ENCODE data around the gene CRISP3. TPM values are rescaled to one million over a fixed set of nuclear protein-coding genes. Genes with fewer than 3 reads are reported as not detected.
"Not testable (repeated sequence)": the region's sequence is repeated elsewhere in the genome, so short reads cannot be mapped to it uniquely, and the experiment has no call there.

Gene CRISP3
- total and polyA plus RNA-seq, 2 donors: 0.65 to 31.8 TPM

GRCh38 chr6:49733680-49734079 is 10.5 kb downstream of the CRISP3 start:
- DNase-seq (ENCODE audit: extremely low spot score): no peak
- Histone ChIP-seq H3K4me1 (ENCODE audit: insufficient read depth) (no peaks in the 10 kb centered on the region), H3K4me3 (ENCODE audit: low read depth, low read length) (no peak overlapping the region), H3K36me3 (ENCODE audit: insufficient read depth) (no peaks in the 10 kb centered on the region), H3K27ac (ENCODE audit: low read depth) (no peak overlapping the region)
- WGBS: 20% methylated on average over 2 of the region's 2 CpGs

DNA sequence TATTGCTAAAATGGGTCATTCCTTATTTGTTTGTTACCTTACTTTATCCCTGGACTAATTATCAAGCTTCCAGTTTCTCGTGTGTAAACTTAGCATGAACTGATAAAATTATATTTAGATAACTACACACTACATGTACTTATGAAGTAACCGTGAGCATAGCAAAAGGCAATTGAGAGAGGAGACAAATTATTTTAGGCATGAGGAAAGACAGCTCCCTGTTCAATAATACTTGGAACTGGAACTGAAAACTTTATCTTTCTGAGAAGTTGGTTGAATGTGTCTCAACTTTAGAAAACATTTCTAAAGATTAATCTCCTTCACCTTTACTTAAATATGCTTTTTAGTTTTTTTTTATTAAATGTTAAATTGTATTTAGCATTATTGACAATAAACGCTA is 11.4 kb downstream of the CRISP3 start:
- no peak overlapping the region for H3K4me3 ChIP-seq (ENCODE audit: low read depth, low read length)
- WGBS: 81% methylated on average over 3 of the region's 3 CpGs
- H3K27ac ChIP-seq (ENCODE audit: low read depth): no peak overlapping the region
- no peaks in the 10 kb centered on the region for H3K36me3 ChIP-seq (ENCODE audit: insufficient read depth)
- H3K4me1 ChIP-seq (ENCODE audit: insufficient read depth): no peaks in the 10 kb centered on the region
- no peak for DNase-seq (ENCODE audit: extremely low spot score)

GRCh38 chr6:49730251-49730650 is 13.9 kb downstream of the CRISP3 start:
- Histone ChIP-seq H3K27ac (ENCODE audit: low read depth) (no peak overlapping the region), H3K4me1 (ENCODE audit: insufficient read depth) (no peaks in the 10 kb centered on the region), H3K4me3 (ENCODE audit: low read depth, low read length) (no peak overlapping the region), H3K36me3 (ENCODE audit: insufficient read depth) (no peaks in the 10 kb centered on the region)
- DNase-seq (ENCODE audit: extremely low spot score): no peak

- 60% methylated on average over 4 of the region's 4 CpGs for WGBS
- H3K4me1 ChIP-seq (ENCODE audit: insufficient read depth); H3K36me3 ChIP-seq (ENCODE audit: insufficient read depth); DNase-seq (ENCODE audit: extremely low spot score); H3K4me3 ChIP-seq (ENCODE audit: low read depth, low read length); H3K27ac ChIP-seq (ENCODE audit: low read depth): not testable (repeated sequence)
Measured at GRCh38 chr6:49723917-49724316, 20.3 kb downstream of the CRISP3 start.

DNA sequence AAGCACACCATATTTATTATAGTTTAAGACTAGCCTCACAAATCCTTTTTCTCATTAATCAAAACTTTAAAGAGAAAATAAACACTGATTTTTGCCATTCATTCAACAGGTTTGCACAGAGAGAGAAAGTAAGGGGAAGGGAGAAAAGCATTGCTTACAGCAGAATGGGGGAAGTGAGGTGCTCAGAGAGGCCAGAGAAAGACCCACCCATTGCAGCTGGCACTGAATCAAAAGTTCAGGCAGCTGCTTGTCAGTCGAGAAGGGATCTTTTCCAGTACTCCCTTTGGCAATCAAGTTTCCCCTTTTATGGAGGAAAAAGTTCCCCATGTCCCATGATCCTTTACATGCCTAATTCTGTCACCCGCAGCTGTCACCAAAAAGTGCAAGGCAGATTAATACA is 22.9 kb downstream of the CRISP3 start:
- WGBS: 78% methylated on average over 2 of the region's 2 CpGs
- Histone ChIP-seq H3K4me3 (ENCODE audit: low read depth, low read length) (no peak overlapping the region), H3K36me3 (ENCODE audit: insufficient read depth) (no peaks in the 10 kb centered on the region), H3K27ac (ENCODE audit: low read depth) (no peak overlapping the region), H3K4me1 (ENCODE audit: insufficient read depth) (no peaks in the 10 kb centered on the region)
- DNase-seq (ENCODE audit: extremely low spot score): no peak

DNA sequence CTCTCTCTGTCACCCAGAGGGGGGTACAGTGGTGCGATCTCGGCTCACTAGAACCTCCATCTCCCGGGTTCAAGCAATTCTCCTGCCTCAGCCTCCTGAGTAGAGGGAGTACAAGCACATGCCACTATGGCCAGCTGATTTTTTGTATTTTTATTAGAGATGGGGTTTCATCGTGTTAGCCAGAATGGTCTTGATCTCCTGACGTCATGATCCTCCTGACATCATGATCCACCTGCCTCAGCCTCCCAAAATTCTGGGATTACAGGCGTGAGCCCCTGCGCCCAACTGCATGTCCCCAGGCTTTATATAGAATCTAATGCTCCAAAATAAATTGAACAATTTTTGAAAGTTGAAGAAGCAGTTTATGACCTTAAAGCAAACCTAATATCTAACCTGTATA is 23.8 kb downstream of the CRISP3 start:
- Histone ChIP-seq H3K36me3 (ENCODE audit: insufficient read depth) (no peaks in the 10 kb centered on the region), H3K4me1 (ENCODE audit: insufficient read depth) (no peaks in the 10 kb centered on the region), H3K27ac (ENCODE audit: low read depth) (no peak overlapping the region), H3K4me3 (ENCODE audit: low read depth, low read length) (no peak overlapping the region)
- no peak for DNase-seq (ENCODE audit: extremely low spot score)
- WGBS: 86% methylated on average over 7 of the region's 7 CpGs

- H3K36me3 ChIP-seq (ENCODE audit: insufficient read depth): no peaks in the 10 kb centered on the region
- no peaks in the 10 kb centered on the region for H3K4me1 ChIP-seq (ENCODE audit: insufficient read depth)
- no peak within 1 kb of the TSS for H3K4me3 ChIP-seq (ENCODE audit: low read depth, low read length)
- 31% methylated on average over 26 of the region's 26 CpGs for WGBS
- DNase-seq (ENCODE audit: extremely low spot score): no peak
- no peak within 1 kb of the TSS for H3K27ac ChIP-seq (ENCODE audit: low read depth)
Measured at GRCh38 chr6:49713346-49713745, 30.8 kb downstream of the CRISP3 start, which contains the start of gene CRISP2. CRISP2 (minus strand) TSS chr6:49713543; CDS start chr6:49709196, 4,347 bp downstream.

DNA sequence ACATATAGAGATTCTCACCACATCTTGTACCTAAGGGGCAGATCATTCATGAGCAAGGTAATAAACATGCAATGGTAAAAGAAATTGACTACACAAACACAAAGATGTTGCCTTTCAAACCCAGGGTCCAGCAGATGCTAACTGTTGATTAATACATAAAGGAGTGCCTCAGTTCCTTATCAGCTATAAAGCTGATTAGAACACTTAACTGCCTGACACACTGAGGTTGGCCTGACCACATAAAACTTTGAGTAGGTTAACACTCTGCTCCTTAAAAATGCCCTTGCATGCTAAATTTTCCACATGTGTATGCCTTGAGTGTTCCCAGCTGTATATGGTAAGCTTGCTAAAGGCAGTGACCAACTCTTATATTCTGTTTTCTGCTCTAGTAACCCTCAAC is 45.7 kb downstream of the CRISP3 start:
- Histone ChIP-seq H3K4me3 (ENCODE audit: low read depth, low read length) (no peak overlapping the region), H3K27ac (ENCODE audit: low read depth) (no peak overlapping the region), H3K4me1 (ENCODE audit: insufficient read depth) (no peaks in the 10 kb centered on the region), H3K36me3 (ENCODE audit: insufficient read depth) (no peaks in the 10 kb centered on the region)
- no peak for DNase-seq (ENCODE audit: extremely low spot score)

DNA sequence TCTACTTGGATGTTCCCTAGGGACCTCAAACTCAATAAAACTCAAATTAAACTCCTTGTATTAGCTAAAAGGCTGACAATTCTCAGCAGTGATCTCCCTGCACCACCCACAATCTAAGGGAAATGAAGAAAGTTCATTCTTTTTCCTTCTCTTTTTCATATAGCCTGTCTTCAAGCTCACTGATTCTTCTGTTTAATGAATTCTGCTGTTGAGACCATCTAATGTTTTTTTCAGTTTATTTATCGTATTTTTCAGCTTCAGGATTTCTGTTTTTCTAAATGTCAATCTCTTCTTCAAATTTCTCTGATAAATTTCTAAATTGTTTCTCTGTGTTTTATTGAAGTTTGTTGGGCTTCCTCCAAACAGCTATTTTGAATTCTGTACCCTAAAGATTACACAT is 50.7 kb downstream of the CRISP3 start:
- 41% methylated on average over 1 of the region's 1 CpG for WGBS
- Histone ChIP-seq H3K36me3 (ENCODE audit: insufficient read depth) (no peaks in the 10 kb centered on the region), H3K4me3 (ENCODE audit: low read depth, low read length) (no peak overlapping the region), H3K27ac (ENCODE audit: low read depth) (no peak overlapping the region), H3K4me1 (ENCODE audit: insufficient read depth) (no peaks in the 10 kb centered on the region)
- DNase-seq (ENCODE audit: extremely low spot score): no peak

DNA sequence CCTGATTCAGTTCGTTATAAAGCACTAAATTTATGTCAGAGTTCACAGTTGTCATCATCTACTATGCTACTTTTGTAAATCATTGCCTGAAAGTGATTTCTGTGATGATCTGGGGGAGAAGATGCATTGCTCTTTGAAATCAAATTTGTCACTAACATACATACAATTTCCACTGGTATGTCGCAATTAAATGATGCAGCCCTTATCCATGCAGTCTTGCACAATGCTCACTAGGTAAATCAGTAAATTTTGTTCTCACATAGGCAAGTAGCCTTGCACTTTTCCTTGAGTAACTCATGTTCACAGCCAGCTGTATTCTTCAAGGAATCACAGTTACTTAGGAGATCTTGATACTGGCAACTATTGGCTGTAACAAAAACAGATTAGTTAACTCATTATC is 51.7 kb downstream of the CRISP3 start:
- H3K27ac ChIP-seq (ENCODE audit: low read depth): no peak overlapping the region
- DNase-seq (ENCODE audit: extremely low spot score): no peak
- WGBS: 74% methylated on average over 2 of the region's 2 CpGs
- no peaks in the 10 kb centered on the region for H3K36me3 ChIP-seq (ENCODE audit: insufficient read depth)
- H3K4me1 ChIP-seq (ENCODE audit: insufficient read depth): no peaks in the 10 kb centered on the region
- H3K4me3 ChIP-seq (ENCODE audit: low read depth, low read length): no peak overlapping the region

Other genes with a start within 250 kb of the CRISP3 start
- gene GLYATL3, start 244.5 kb downstream of the CRISP3 start, total RNA-seq: not detected
- not detected for gene GLYATL3, start 244.5 kb downstream of the CRISP3 start, polyA plus RNA-seq
- 3.1 TPM for gene C6orf141, start 193.7 kb downstream of the CRISP3 start, total RNA-seq
- gene C6orf141, start 193.7 kb downstream of the CRISP3 start, polyA plus RNA-seq: 2.3 TPM
- gene RHAG, start 107.5 kb downstream of the CRISP3 start, total RNA-seq: 1.0 TPM
- gene RHAG, start 107.5 kb downstream of the CRISP3 start, polyA plus RNA-seq: 0.24 TPM
- not detected for gene CRISP2, start 30.8 kb downstream of the CRISP3 start, total RNA-seq
- not detected for gene CRISP2, start 30.8 kb downstream of the CRISP3 start, polyA plus RNA-seq
- gene PGK2, start 42.9 kb upstream of the CRISP3 start, total RNA-seq: not detected
- gene PGK2, start 42.9 kb upstream of the CRISP3 start, polyA plus RNA-seq: not detected
- not detected for gene CRISP1, start 122.1 kb upstream of the CRISP3 start, total RNA-seq
- not detected for gene CRISP1, start 122.1 kb upstream of the CRISP3 start, polyA plus RNA-seq
- not detected for gene DEFB114, start 219.8 kb upstream of the CRISP3 start, total RNA-seq
- not detected for gene DEFB114, start 219.8 kb upstream of the CRISP3 start, polyA plus RNA-seq
- gene DEFB113, start 225.2 kb upstream of the CRISP3 start, total RNA-seq: not detected
- not detected for gene DEFB113, start 225.2 kb upstream of the CRISP3 start, polyA plus RNA-seq

All from urinary bladder (tissue), 4 donors.